Parietal lobe (tissue), 2 donors: ENCODE measurements around the gene GIPC2. TPM values are rescaled to one million over a fixed set of nuclear protein-coding genes. Genes with fewer than 3 reads are reported as not detected.

Experiments used
- small RNA-seq: library from RNA; depleted of rRNA; stranded (forward); fragments of <200 nt; gene quantifications from one replicate; pipeline ENCODE3, GENCODE V24; 2014; ENCODE audit warnings: low replicate concordance
- total RNA-seq: library from RNA; depleted of rRNA; stranded (reverse); fragments of >200 nt; gene quantifications from one replicate; pipeline ENCODE4 v1.2.3, GENCODE V29; 2014

GIPC2 gene
- 0.31 TPM for total RNA-seq

DNA sequence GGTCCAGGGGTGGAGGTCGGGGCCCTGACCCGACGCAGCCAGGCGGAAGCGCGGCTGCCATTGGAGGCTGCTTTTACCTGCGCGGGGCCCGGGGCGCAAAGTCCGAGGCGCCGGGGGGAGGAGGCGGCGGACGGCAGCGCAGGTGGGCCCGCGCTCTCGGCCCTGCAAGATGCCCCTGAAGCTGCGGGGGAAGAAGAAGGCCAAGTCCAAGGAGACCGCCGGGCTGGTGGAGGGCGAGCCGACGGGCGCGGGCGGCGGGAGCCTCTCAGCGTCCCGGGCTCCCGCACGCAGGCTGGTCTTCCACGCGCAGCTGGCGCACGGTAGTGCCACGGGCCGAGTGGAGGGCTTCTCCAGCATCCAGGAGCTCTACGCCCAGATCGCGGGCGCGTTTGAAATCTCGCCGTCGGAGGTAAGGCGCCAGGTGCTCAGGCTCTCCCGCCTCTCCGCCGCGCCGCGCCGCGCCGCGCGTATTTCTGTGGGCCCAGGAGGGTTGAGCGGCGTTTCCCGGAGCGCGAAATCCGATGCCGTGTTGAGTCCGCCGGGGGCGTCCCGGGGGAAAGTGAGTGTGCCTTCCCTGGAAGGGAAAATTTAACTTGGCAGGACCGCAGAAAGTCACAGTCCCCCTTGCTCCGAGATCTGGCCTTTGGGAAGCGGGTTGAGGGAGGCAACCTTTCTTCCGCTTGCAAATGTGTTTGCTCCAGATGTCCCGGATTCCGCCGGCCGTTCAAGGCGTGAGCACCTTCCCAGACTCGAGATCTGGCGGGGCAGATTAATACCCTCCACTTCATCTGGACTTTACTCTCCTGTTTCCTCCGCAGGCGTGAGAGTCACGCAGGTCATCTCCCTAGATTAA is at the start of gene GIPC2:
Gene GIPC2 (plus strand): TSS at position 41 of the 853 bp plus-strand sequence. CDS start 129 bp downstream, at position 170.

GRCh38 chr1:78004719-78005447 is 40.9 kb upstream of the GIPC2 start, which contains the start of gene DNAJB4:
Gene DNAJB4 (plus strand): TSS chr1:78004939. CDS start chr1:78005111, 172 bp downstream.

Small RNA genes lying within 50 kb of the gene (small RNA-seq; reads per million reads assigned to genes)
- 0.46 reads per million, percentile 40 among the genes with 10 or more reads in this experiment for gene AC103591.3
- not detected for gene RNA5SP22
- gene RNU6-1102P: not detected

Other genes starting within 250 kb of the GIPC2 start
- 0.94 TPM for gene NEXN, start 157.3 kb upstream of the GIPC2 start, total RNA-seq
- 495 TPM for gene FUBP1, start 66.9 kb upstream of the GIPC2 start, total RNA-seq
- 35.4 TPM for gene DNAJB4, start 41.0 kb upstream of the GIPC2 start, total RNA-seq